C1 segment of cervical spinal cord (tissue), 14 donors: ENCODE measurements around the gene CKAP4.

Source experiments
- DNase-seq, 14 donors: peaks; one replicate each; lab custom pipeline; 2025; lab: John Stamatoyannopoulos, UW

The CKAP4 gene

GRCh38 chr12:106204312-106204711 lies 43.5 kb downstream of the CKAP4 start:
- DNase-seq, result no peak

- DNase-seq, result no peak
Measured at GRCh38 chr12:106197906-106198623, 49.8 kb downstream of the CKAP4 start.

- peak in 10 of 14 donors; percentile 4 to 69 (median 44) for DNase-seq
Measured at GRCh38 chr12:106195621-106196027, 52.2 kb downstream of the CKAP4 start.

DNA sequence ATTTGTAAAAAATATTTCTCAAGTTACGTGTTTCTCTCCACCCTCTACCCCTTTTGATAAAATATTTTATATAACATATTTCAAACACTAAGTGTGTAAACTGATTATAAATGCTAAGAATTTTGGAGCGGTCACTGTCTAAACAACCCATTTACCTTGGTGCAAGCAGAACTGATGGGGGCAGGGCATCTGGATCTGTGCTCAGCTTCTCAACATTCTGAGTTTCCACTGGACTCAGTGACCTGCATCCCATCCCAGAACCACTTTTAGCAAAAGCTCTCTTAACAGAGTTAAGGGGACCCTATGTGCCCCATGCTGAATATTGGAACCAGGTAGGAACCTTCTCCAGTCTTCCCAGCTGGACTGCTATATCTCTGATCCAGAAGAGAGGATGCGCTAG lies 53.5 kb downstream of the CKAP4 start:
- no peak for DNase-seq

- DNase-seq, result peak in 1 of 14 donors; percentile 22
Measured at GRCh38 chr12:106193394-106194215, 54.2 kb downstream of the CKAP4 start.

DNA sequence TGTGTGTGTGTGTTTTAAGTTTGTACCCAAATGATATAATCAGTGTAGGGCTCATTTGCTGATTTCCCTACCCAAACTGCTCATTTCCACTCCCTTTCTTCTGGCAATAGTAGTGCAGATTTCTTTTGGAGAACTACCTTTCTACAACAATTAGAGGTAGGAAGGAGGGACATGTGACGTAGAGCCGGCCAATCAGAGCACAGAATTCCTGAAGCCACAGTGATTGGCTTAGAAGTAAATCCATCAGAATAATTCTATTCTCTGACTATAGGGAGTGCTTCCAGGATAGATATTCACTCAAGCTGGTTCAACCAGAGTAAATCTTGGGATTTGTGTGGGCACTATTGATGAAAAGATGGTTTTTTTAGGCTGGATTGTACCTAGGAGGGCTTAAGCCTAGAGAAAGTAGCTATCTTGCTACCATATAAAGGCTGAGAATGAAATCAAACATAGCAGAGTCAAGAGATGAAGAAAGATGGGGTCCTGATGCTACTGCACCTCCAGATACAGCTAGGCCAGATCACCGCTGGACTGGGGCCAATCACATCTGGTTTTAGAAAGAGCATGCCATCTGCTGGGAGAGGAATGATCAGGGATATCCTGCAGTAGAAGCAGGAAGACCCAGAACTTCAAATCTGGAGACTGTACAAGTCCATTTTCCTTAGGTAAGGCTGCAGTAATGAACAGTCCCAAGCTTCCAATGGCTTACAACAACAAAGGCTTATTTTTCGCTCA lies 55.0 kb downstream of the CKAP4 start:
- peak in 1 of 14 donors; percentile 22 for DNase-seq

GRCh38 chr12:106190581-106190980 lies 57.2 kb downstream of the CKAP4 start:
- DNase-seq, result no peak

- no peak for DNase-seq
Measured at GRCh38 chr12:106189341-106189740, 58.5 kb downstream of the CKAP4 start.

GRCh38 chr12:106188256-106188655 lies 59.6 kb downstream of the CKAP4 start:
- DNase-seq, result no peak
